Thoracic aorta (tissue), 2 donors: ENCODE measurements around the gene LINC00305. TPM values are rescaled to one million over a fixed set of nuclear protein-coding genes. Genes with fewer than 3 reads are reported as not detected.

ENCODE experiments used
- ATAC-seq: fragments of 150-250 bp; one replicate; pipeline ENCODE4 v1.8.0; 2017; ENCODE audit warnings: low read depth; ENCODE audit not compliant: insufficient number of reproducible peaks, low FRiP score
- DNase-seq: peaks from one replicate; pipeline ENCODE4 v3.0.0-alpha.2; 2020; ENCODE audit warnings: low spot score
- H3K27ac ChIP-seq, 2 donors: fragments of 200-600 bp; sonication (generic); 1 replicate in 1 of 2; 2 replicates in 1 of 2; pipeline ENCODE4 v1.5.1; 2016; ENCODE audit warnings: mild to moderate bottlenecking in 2 of 2, moderate library complexity in 2 of 2
- H3K27me3 ChIP-seq: fragments of 200-600 bp; sonication (generic); replicated peaks from 2 replicates; pipeline ENCODE4 v1.6.0; 2016; ENCODE audit warnings: mild to moderate bottlenecking; ENCODE audit not compliant: insufficient read depth
- H3K36me3 ChIP-seq: fragments of 200-600 bp; sonication (generic); one replicate; pipeline ENCODE4 v1.5.1; 2016
- H3K4me1 ChIP-seq, 2 donors: fragments of 200-600 bp; sonication (generic); 1 replicate in 1 of 2; 2 replicates in 1 of 2; pipeline versions ENCODE4 v1.5.1 to v1.6.0; 2016; ENCODE audit warnings: low read depth in 2 of 2, mild to moderate bottlenecking in 1 of 2; ENCODE audit not compliant: control insufficient read depth in 1 of 2
- H3K4me3 ChIP-seq: fragments of 200-600 bp; sonication (generic); 2 replicates; pipeline ENCODE4 v1.5.1; 2016; ENCODE audit warnings: mild to moderate bottlenecking
- H3K9me3 ChIP-seq: fragments of 200-600 bp; sonication (generic); 2 replicates; pipeline ENCODE4 v1.5.1; 2016
- total RNA-seq, 2 donors: library from RNA; depleted of rRNA; stranded (reverse); fragments of >200 nt; gene quantifications; one replicate each; pipeline versions ENCODE4 v1.1.0 to v1.2.3, GENCODE V29; 2016
- TF ChIP-seq, protein P1 (sequence below): fragments of 200-600 bp; sonication (generic); IDR thresholded peaks from one replicate; pipeline ENCODE4 v1.5.1; 2019; ENCODE audit warnings: antibody characterized with exemption

Gene LINC00305
- total RNA-seq, 2 donors from 2014 or later: not detected

GRCh38 chr18:64031411-64031810, 117.5 kb downstream of the LINC00305 start:
- DNase-seq (no peak), ATAC-seq (no peak)
- TF ChIP-seq, protein P1, sequence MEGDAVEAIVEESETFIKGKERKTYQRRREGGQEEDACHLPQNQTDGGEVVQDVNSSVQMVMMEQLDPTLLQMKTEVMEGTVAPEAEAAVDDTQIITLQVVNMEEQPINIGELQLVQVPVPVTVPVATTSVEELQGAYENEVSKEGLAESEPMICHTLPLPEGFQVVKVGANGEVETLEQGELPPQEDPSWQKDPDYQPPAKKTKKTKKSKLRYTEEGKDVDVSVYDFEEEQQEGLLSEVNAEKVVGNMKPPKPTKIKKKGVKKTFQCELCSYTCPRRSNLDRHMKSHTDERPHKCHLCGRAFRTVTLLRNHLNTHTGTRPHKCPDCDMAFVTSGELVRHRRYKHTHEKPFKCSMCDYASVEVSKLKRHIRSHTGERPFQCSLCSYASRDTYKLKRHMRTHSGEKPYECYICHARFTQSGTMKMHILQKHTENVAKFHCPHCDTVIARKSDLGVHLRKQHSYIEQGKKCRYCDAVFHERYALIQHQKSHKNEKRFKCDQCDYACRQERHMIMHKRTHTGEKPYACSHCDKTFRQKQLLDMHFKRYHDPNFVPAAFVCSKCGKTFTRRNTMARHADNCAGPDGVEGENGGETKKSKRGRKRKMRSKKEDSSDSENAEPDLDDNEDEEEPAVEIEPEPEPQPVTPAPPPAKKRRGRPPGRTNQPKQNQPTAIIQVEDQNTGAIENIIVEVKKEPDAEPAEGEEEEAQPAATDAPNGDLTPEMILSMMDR: no peak
- no peaks in the 10 kb centered on the region for H3K27me3 ChIP-seq
- H3K4me3 ChIP-seq: no peak overlapping the region
- no peaks in the 10 kb centered on the region for H3K36me3 ChIP-seq
- no peaks in the 10 kb centered on the region for H3K4me1 ChIP-seq
- no peak overlapping the region for H3K27ac ChIP-seq
- no peaks in the 10 kb centered on the region for H3K9me3 ChIP-seq

Other genes starting within 250 kb of the LINC00305 start
- gene SERPINB10, start 241.1 kb downstream of the LINC00305 start, total RNA-seq: not detected
- gene HMSD, start 199.8 kb downstream of the LINC00305 start, total RNA-seq: not detected
- gene SERPINB8, start 179.0 kb downstream of the LINC00305 start, total RNA-seq: 10 to 100 TPM; 10.3 to 28.4 TPM